Endothelial cell of umbilical vein (primary cell): ENCODE results near the gene MESD. TPM values are rescaled to one million over a fixed set of nuclear protein-coding genes. Genes with fewer than 3 reads are reported as not detected.

ENCODE experiments used
- BruUV-seq: library from RNA; stranded (reverse); fragments of 400-500 nt; replicated peaks from 2 replicates; lab custom pipeline; 2021; lab: Mats Ljungman, UMichigan
- CTCF ChIA-PET: fragments of 300-600, 350-600 bp; sonication (Branson Sonifier 250); formaldehyde crosslinking; loops from one replicate; lab custom pipeline; 2021; ENCODE audit warnings: antibody characterized with exemption, inconsistent platforms; lab: Charles Lee
- POLR2A ChIA-PET: fragments of 300-600, 350-600 bp; sonication (Branson Sonifier 250); formaldehyde crosslinking; loops from one replicate; lab custom pipeline; 2021; ENCODE audit warnings: antibody characterized with exemption, inconsistent platforms; lab: Charles Lee
- DNase-seq: peaks from one replicate; pipeline ENCODE4 v3.0.0-alpha.2; 2011; ENCODE audit warnings: low read depth, low spot score
- FAIRE-seq: peaks from 2 replicates; lab custom pipeline; 2011; peaks lifted over from hg19 to GRCh38; lab: Jason Lieb, UNC
- H2AFZ ChIP-seq: 2 replicates; pipeline ENCODE4 v1.6.0; 2012; ENCODE audit warnings: low read depth, low read length, control low read depth, inconsistent platforms
- H3K27ac ChIP-seq: 2 replicates; pipeline ENCODE4 v1.5.1; 2011; ENCODE audit warnings: low read depth, mild to moderate bottlenecking, control low read depth, low read length, moderate library complexity; ENCODE audit not compliant: insufficient read depth
- H3K27me3 ChIP-seq, 2 experiments: 2 replicates each; pipeline versions ENCODE4 v1.6.0 to v1.6.1; 2011; ENCODE audit warnings: low read length in 2 of 2, mixed read lengths in 1 of 2; ENCODE audit not compliant: control insufficient read depth in 2 of 2, insufficient read depth in 2 of 2
- H3K36me3 ChIP-seq, 2 experiments: 2 replicates in 1 of 2; 3 replicates in 1 of 2; pipeline ENCODE4 v1.5.1; 2011; ENCODE audit warnings: low read length in 2 of 2, mild to moderate bottlenecking in 1 of 2, moderate library complexity in 1 of 2; ENCODE audit not compliant: control insufficient read depth in 2 of 2, insufficient read depth in 2 of 2; ENCODE audit errors: extremely low read depth in 1 of 2
- H3K4me1 ChIP-seq: 3 replicates; pipeline ENCODE4 v1.5.1; 2011; ENCODE audit warnings: mild to moderate bottlenecking, low read length; ENCODE audit not compliant: control insufficient read depth, insufficient read depth; ENCODE audit errors: extremely low read depth
- H3K4me2 ChIP-seq: 2 replicates; pipeline ENCODE4 v1.6.1; 2011; ENCODE audit warnings: low read length, control low read depth, mixed read lengths; ENCODE audit not compliant: insufficient read depth
- H3K4me3 ChIP-seq, 3 experiments: fragments of 200-600 bp in 1 of 3; sonication (generic), shearing (Covaris generic) in 1 of 3; replicated peaks in 1 of 3; 2 replicates each; pipeline ENCODE4 v1.5.1; 2011 to 2016; ENCODE audit warnings: control low read depth in 3 of 3, low read length in 3 of 3, mild to moderate bottlenecking in 2 of 3, inconsistent platforms in 1 of 3, low read depth in 1 of 3, moderate library complexity in 1 of 3; ENCODE audit not compliant: insufficient read depth in 1 of 3
- H3K79me2 ChIP-seq: 2 replicates; pipeline ENCODE4 v1.6.0; 2012; ENCODE audit warnings: low read length, inconsistent platforms; ENCODE audit not compliant: control insufficient read depth, insufficient read depth
- H3K9ac ChIP-seq: replicated peaks from 2 replicates; pipeline ENCODE3; 2011; ENCODE audit warnings: low read length, control low read depth; ENCODE audit not compliant: insufficient read depth; ENCODE audit errors: extremely low read depth
- H3K9me1 ChIP-seq: replicated peaks from 3 replicates; pipeline ENCODE4 v1.6.0; 2011; ENCODE audit warnings: mild to moderate bottlenecking, low read length; ENCODE audit not compliant: control insufficient read depth, insufficient read depth; ENCODE audit errors: extremely low read depth
- H3K9me3 ChIP-seq: replicated peaks from 2 replicates; pipeline ENCODE4 v1.5.1; 2012; ENCODE audit warnings: low read length, inconsistent platforms; ENCODE audit not compliant: control insufficient read depth, insufficient read depth
- H4K20me1 ChIP-seq: replicated peaks from 2 replicates; pipeline ENCODE3; 2011; ENCODE audit warnings: mild to moderate bottlenecking, low read length; ENCODE audit not compliant: control insufficient read depth, insufficient read depth; ENCODE audit errors: extremely low read depth
- EZH2 ChIP-seq: IDR thresholded peaks from 2 replicates; pipeline ENCODE4 v1.6.1; 2012; ENCODE audit warnings: borderline replicate concordance, low read depth, mild to moderate bottlenecking, moderate library complexity, low read length, inconsistent platforms; ENCODE audit not compliant: severe bottlenecking
- FOS ChIP-seq: IDR thresholded peaks from 2 replicates; pipeline ENCODE4 v1.6.1; 2011; ENCODE audit warnings: mild to moderate bottlenecking, low read length, moderate library complexity, borderline replicate concordance; ENCODE audit not compliant: insufficient read depth
- GATA2 ChIP-seq: IDR thresholded peaks from 2 replicates; pipeline ENCODE4 v1.7.0; 2011; ENCODE audit warnings: low read depth, mild to moderate bottlenecking, moderate library complexity, mixed read lengths, low read length; ENCODE audit not compliant: insufficient read length, insufficient read depth
- JUN ChIP-seq: IDR thresholded peaks from 2 replicates; pipeline ENCODE4 v1.6.1; 2011; ENCODE audit warnings: borderline replicate concordance, low read depth; ENCODE audit not compliant: insufficient read length, insufficient read depth
- MAX ChIP-seq: IDR thresholded peaks from 2 replicates; pipeline ENCODE4 v1.6.1; 2011; ENCODE audit not compliant: insufficient read depth, insufficient read length
- MYC ChIP-seq: IDR thresholded peaks from one replicate; pipeline ENCODE4 v1.6.1; 2011; ENCODE audit warnings: mild to moderate bottlenecking, low read depth, low read length
- POLR2A ChIP-seq: IDR thresholded peaks from 2 replicates; pipeline ENCODE4 v1.6.1; 2012; ENCODE audit warnings: low read depth, mild to moderate bottlenecking, control low read depth, low read length
- POLR2AphosphoS5 ChIP-seq: IDR thresholded peaks from 2 replicates; pipeline ENCODE4 v1.6.1; 2012; ENCODE audit warnings: low read depth, mild to moderate bottlenecking, control low read depth, low read length, moderate library complexity; ENCODE audit not compliant: insufficient read depth
- dilution Hi-C: fragments of 300-500 bp; cut with MboI; formaldehyde crosslinking; loops from one replicate; pipeline ENCODE4 v1.15.0; 2019; ENCODE audit warnings: low sequenced_read_pairs; ENCODE audit not compliant: extremely low pct_ligation_motif_present
- intact Hi-C: fragments of 100-400 bp; cut with micrococcal nuclease; formaldehyde crosslinking; loops from one replicate; pipeline ENCODE4 v1.10.0; 2022
- polyA plus RNA-seq, 4 experiments: library from polyadenylated mRNA; depleted of rRNA in 3 of 4; stranded (reverse) in 3 of 4; unstranded in 1 of 4; fragments of >200 nt; gene quantifications; 2 replicates each; pipeline versions ENCODE4 v1.2.1 to v1.2.3, GENCODE V29; 2011 to 2012; ENCODE audit warnings: missing spikeins in 1 of 4
- total RNA-seq: library from RNA; stranded (reverse); gene quantifications from 2 replicates; pipeline ENCODE4 v1.2.3, GENCODE V29; 2021
- TF ChIP-seq, protein P1 (sequence below), 2 donors: IDR thresholded peaks; 1 replicate in 1 of 2; 2 replicates in 1 of 2; pipeline ENCODE4 v1.5.1; 2011; ENCODE audit warnings: low read length in 2 of 2, mild to moderate bottlenecking in 2 of 2, moderate library complexity in 2 of 2, control low read depth in 1 of 2, inconsistent platforms in 1 of 2, low read depth in 1 of 2; ENCODE audit not compliant: insufficient read depth in 1 of 2; ENCODE audit errors: extremely low read depth in 1 of 2

Gene MESD
- total and polyA plus RNA-seq, 2 donors (not counting 3 experiments of a cell fraction or from before 2014, with no cell fraction given), result 12.8 to 30.5 TPM

DNA sequence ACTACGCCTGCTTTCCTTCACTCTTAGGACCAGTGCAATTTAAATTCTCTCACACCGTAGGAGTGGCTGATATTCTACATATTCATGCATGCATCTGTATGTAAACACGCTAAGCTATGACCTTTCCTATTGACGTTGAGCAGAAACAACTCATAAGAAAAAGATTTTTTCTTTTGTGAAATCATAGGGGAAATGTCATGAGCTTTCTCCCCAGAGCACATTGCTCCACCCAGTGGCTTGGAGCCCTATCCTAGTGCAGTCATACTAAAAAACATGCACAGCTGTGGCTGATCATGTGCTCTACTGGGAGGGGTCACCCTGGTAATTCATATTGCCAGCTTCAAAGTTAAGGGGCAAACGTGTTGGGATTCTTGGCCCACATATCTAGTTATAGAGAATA lies 1.8 kb upstream of the MESD start:
- dilution Hi-C loops, result no loop called here
- H3K27ac ChIP-seq, result no peak overlapping the region
- intact Hi-C loops, result loop anchor here (10.0 kb wide), 1 partner anchor 1153 kb away; no protein-coding TSS in a partner anchor
- peaks cover 29% of the 10 kb centered on the region for H3K79me2 ChIP-seq
- FAIRE-seq (no peak), DNase-seq (no peak)
- H3K36me3 ChIP-seq, result no peaks in the 10 kb centered on the region
- no peak overlapping the region for H3K9ac ChIP-seq
- H2AFZ ChIP-seq, result no peak overlapping the region
- POLR2A ChIA-PET, result interaction anchor here (2.6 kb wide), 1 partner anchor 10 kb away, joined by 16 read pairs; the partner anchor contains the start of gene TLNRD1
- no TSS peak for BruUV-seq
- CTCF ChIA-PET, result interaction anchor here (1.0 to 3.4 kb wide), 7 partner anchors 10 to 274 kb away, joined by 3 to 37 read pairs (median 4); partner anchors contain the start of gene TLNRD1
- no peak overlapping the region for H3K4me2 ChIP-seq
- H3K9me3 ChIP-seq, result no peaks in the 10 kb centered on the region
- H3K9me1 ChIP-seq, result no peaks in the 10 kb centered on the region
- no peaks in the 10 kb centered on the region for H3K27me3 ChIP-seq
- peaks cover 18% of the 10 kb centered on the region for H3K4me1 ChIP-seq
- H3K4me3 ChIP-seq, result no peak overlapping the region
- H4K20me1 ChIP-seq, result no peaks in the 10 kb centered on the region
- TF ChIP-seq EZH2, result no peak
- no peak for TF ChIP-seq GATA2
- TF ChIP-seq MAX, result no peak
- TF ChIP-seq POLR2AphosphoS5, result no peak

DNA sequence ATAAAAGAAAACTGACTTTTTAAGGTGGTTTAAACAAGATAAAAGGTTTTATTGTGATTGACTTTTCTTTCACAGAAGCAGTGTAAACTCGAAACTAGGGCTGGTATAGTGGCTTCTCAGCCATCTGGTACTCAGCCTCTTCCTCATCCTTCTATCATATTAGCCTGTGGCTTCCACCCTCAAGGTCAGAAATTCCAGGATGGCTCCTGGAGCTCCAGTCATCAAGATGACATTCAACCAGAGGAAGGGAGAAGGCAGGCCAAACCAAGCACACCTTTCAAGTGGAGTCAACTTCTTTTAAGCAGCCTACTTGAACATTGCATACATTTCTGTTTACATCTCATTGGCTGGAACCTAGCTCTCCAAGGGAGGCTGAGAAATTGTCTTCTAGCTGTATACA lies 1.3 kb upstream of the MESD start:
- no peaks in the 10 kb centered on the region for H4K20me1 ChIP-seq
- H2AFZ ChIP-seq, result no peak overlapping the region
- H3K79me2 ChIP-seq, result peaks cover 33% of the 10 kb centered on the region
- CTCF ChIA-PET, result interaction anchor here (0.7 to 3.4 kb wide), 8 partner anchors 10 to 275 kb away, joined by 3 to 37 read pairs (median 4); partner anchors contain the start of gene TLNRD1
- TF ChIP-seq MYC, result no peak
- no peak for TF ChIP-seq MAX
- no peak for TF ChIP-seq GATA2
- no peak for TF ChIP-seq POLR2A
- TF ChIP-seq, protein P1, sequence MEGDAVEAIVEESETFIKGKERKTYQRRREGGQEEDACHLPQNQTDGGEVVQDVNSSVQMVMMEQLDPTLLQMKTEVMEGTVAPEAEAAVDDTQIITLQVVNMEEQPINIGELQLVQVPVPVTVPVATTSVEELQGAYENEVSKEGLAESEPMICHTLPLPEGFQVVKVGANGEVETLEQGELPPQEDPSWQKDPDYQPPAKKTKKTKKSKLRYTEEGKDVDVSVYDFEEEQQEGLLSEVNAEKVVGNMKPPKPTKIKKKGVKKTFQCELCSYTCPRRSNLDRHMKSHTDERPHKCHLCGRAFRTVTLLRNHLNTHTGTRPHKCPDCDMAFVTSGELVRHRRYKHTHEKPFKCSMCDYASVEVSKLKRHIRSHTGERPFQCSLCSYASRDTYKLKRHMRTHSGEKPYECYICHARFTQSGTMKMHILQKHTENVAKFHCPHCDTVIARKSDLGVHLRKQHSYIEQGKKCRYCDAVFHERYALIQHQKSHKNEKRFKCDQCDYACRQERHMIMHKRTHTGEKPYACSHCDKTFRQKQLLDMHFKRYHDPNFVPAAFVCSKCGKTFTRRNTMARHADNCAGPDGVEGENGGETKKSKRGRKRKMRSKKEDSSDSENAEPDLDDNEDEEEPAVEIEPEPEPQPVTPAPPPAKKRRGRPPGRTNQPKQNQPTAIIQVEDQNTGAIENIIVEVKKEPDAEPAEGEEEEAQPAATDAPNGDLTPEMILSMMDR (IDR thresholded peaks at IDR 0.05; ENCODE audit: extremely low read depth in 1 of 2, insufficient read depth in 1 of 2, low read depth in 1 of 2, low read length in 2 of 2), result no peak
- no peak for TF ChIP-seq FOS
- TF ChIP-seq JUN, result no peak
- no peak for TF ChIP-seq EZH2
- TF ChIP-seq POLR2AphosphoS5, result no peak
- no peaks in the 10 kb centered on the region for H3K36me3 ChIP-seq
- no peak overlapping the region for H3K9ac ChIP-seq
- FAIRE-seq (no peak), DNase-seq (no peak)
- intact Hi-C loops, result loop anchor here (10.0 kb wide), 1 partner anchor 1154 kb away; no protein-coding TSS in a partner anchor
- H3K4me3 ChIP-seq, result no peak overlapping the region
- peaks cover 18% of the 10 kb centered on the region for H3K4me1 ChIP-seq
- dilution Hi-C loops, result no loop called here
- no peaks in the 10 kb centered on the region for H3K9me1 ChIP-seq
- no peaks in the 10 kb centered on the region for H3K27me3 ChIP-seq
- H3K9me3 ChIP-seq, result no peaks in the 10 kb centered on the region
- BruUV-seq, result no TSS peak
- no peak overlapping the region for H3K27ac ChIP-seq
- POLR2A ChIA-PET, result interaction anchor here (2.6 kb wide), 1 partner anchor 11 kb away, joined by 16 read pairs; the partner anchor contains the start of gene TLNRD1
- H3K4me2 ChIP-seq, result no peak overlapping the region
